ENCODE measurements around the gene JPT2. TPM values are rescaled to one million over a fixed set of nuclear protein-coding genes. Genes with fewer than 3 reads are reported as not detected.
A peak's percentile ranks its signal among the peaks of the same experiment; 100 is the strongest.

JPT2 gene
- total and polyA plus RNA-seq, 11 donors, result 11.0 to 76.1 (median 34.1) TPM

DNA sequence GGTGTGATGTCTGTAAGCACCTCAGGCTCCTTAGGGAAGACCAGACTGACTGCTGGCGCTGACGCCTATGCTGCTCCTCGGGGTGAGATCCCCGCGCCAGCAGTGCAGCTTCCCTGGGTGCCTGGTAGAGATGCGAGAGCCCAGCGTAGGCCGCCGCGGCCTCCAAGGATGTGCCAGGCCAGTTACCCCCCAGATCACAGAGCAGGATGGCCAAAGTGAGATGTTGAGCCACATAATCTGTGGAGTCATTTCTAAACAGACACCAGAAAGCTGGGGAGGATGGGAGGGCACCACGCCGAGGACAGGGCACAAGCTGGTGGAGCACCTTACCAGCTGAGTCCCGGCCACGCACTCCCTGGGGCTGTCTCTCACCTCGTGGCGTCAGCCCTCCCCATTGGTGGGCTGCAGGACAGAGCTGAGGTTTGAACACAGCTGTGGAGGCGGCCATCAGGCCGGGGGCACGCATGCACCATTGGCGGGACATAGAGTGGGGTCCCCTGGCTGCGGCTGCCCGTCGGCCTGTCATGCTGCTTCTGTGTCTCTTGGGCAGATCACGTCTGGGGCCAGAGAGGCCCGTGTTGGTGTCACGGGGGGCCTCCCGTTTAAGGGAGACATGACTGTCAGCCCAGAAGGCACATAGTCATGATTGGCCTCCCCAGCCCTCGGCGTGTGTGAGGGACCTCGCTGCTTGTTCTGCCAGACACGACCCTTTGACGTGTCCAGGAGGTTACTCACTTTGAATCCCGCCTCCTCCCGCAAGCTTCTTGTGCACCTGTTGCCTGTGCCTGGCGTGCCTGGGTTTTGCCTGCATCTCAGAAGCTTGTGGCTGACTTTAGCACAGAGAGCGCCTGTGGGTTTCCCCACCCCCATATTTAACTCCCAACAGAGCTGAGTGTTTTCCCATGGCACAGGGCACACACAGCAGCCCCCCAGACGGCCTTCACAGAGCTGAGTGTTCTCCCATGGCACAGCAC lies 49.9 kb downstream of the JPT2 start:
- H3K9me3 ChIP-seq, result no peaks in the 10 kb centered on the region
- H3K27ac ChIP-seq, result no peak overlapping the region
- peaks cover 0 to 83% (median 72%) of the 10 kb centered on the region in 9 donors for H3K36me3 ChIP-seq
- H3K27me3 ChIP-seq, result no peaks in the 10 kb centered on the region
- WGBS, 4 donors, result 88 to 94% (median 93%) methylated on average over 4 to 37 of the region's 37 CpGs
- H3K4me1 ChIP-seq, result peaks cover 0 to 25% (median 10%) of the 10 kb centered on the region in 12 donors
- intact Hi-C loops (cut with DNase I), result no loop called here
- TF ChIP-seq POLR2A (IDR thresholded peaks at IDR 0.05), result no peak
- TF ChIP-seq, protein P1, sequence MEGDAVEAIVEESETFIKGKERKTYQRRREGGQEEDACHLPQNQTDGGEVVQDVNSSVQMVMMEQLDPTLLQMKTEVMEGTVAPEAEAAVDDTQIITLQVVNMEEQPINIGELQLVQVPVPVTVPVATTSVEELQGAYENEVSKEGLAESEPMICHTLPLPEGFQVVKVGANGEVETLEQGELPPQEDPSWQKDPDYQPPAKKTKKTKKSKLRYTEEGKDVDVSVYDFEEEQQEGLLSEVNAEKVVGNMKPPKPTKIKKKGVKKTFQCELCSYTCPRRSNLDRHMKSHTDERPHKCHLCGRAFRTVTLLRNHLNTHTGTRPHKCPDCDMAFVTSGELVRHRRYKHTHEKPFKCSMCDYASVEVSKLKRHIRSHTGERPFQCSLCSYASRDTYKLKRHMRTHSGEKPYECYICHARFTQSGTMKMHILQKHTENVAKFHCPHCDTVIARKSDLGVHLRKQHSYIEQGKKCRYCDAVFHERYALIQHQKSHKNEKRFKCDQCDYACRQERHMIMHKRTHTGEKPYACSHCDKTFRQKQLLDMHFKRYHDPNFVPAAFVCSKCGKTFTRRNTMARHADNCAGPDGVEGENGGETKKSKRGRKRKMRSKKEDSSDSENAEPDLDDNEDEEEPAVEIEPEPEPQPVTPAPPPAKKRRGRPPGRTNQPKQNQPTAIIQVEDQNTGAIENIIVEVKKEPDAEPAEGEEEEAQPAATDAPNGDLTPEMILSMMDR (IDR thresholded peaks at IDR 0.05), result no peak
- H3K4me3 ChIP-seq, result no peak overlapping the region
- ATAC-seq, result peak in 1 of 4 donors; percentile 8
- no peak for DNase-seq

GRCh38 chr16:1729026-1729425 lies 50.9 kb downstream of the JPT2 start:
- Histone ChIP-seq H3K9me3 (no peaks in the 10 kb centered on the region), H3K4me1 (peaks cover 0 to 14% (median under 1%) of the 10 kb centered on the region in 12 donors), H3K4me3 (no peak overlapping the region), H3K27ac (no peak overlapping the region), H3K27me3 (no peaks in the 10 kb centered on the region), H3K36me3 (peaks cover 0 to 93% (median 83%) of the 10 kb centered on the region in 9 donors)
- DNase-seq (no peak), ATAC-seq (no peak)
- intact Hi-C loops (cut with DNase I), result no loop called here
- 96 to 97% (median 97%) methylated on average over 18 of the region's 18 CpGs for WGBS, 4 donors
- TF ChIP-seq POLR2A (IDR thresholded peaks at IDR 0.05), result no peak
- TF ChIP-seq, protein P1 (IDR thresholded peaks at IDR 0.05), result no peak

- DNase-seq (no peak), ATAC-seq (no peak)
- no peaks in the 10 kb centered on the region for H3K27me3 ChIP-seq
- H3K4me3 ChIP-seq, result no peak overlapping the region
- peaks cover 0 to 11% (median 0%) of the 10 kb centered on the region in 12 donors for H3K4me1 ChIP-seq
- WGBS, 4 donors, result 92 to 97% (median 95%) methylated on average over 34 to 35 of the region's 35 CpGs
- H3K36me3 ChIP-seq, result peaks cover 0 to 93% (median 84%) of the 10 kb centered on the region in 9 donors
- TF ChIP-seq POLR2A (IDR thresholded peaks at IDR 0.05), result no peak
- TF ChIP-seq, protein P1 (IDR thresholded peaks at IDR 0.05), result no peak
- intact Hi-C loops (cut with DNase I), result no loop called here
- no peaks in the 10 kb centered on the region for H3K9me3 ChIP-seq
- H3K27ac ChIP-seq, result no peak overlapping the region
Observed at GRCh38 chr16:1729445-1729844, 51.4 kb downstream of the JPT2 start.

GRCh38 chr16:1731073-1731472 lies 53.0 kb downstream of the JPT2 start:
- Histone ChIP-seq H3K36me3 (peaks cover 0 to 84% (median 78%) of the 10 kb centered on the region in 9 donors), H3K4me1 (peaks cover 0 to 11% (median 0%) of the 10 kb centered on the region in 12 donors), H3K4me3 (no peak overlapping the region), H3K27ac (peak overlapping the region in 1 of 12 donors; percentile 44), H3K9me3 (no peaks in the 10 kb centered on the region), H3K27me3 (no peaks in the 10 kb centered on the region)
- DNase-seq, result no peak
- 89 to 96% (median 93%) methylated on average over 7 of the region's 7 CpGs for WGBS, 4 donors
- ATAC-seq, result no peak
- intact Hi-C loops (cut with DNase I), result no loop called here
- TF ChIP-seq, protein P1 (IDR thresholded peaks at IDR 0.05), result no peak
- no peak for TF ChIP-seq POLR2A (IDR thresholded peaks at IDR 0.05)

Data from heart left ventricle (tissue), 16 donors.